Measurements from ENCODE around the gene SPSB1.

DNA sequence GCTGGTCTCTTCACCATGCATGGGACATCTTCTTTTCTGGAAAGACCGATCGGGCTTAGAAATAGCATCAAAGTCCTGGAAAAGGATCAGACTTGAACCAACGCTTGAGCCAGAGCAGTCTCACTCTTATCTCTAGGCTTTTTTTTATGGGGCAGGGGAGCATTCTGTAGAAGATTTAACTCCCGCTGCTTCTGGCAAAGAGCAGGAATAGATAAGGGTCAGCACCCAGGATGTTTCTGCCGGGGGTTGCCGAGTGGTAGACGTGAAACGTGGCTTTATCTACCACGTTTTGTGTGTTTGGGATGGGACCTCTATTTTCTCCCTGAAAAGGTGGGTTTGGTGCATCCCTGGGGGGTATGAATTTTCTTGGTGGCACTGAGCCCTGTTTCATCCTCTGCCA lies 18.8 kb downstream of the SPSB1 start:
- TF ChIP-seq SUZ12 (IDR thresholded peaks at IDR 0.05; ENCODE audit: unreplicated experiment) (no peak), POLR2A (IDR thresholded peaks at IDR 0.05; ENCODE audit: low read depth, low read length) (no peak), RFX5 (IDR thresholded peaks at IDR 0.05; ENCODE audit: low read depth, low read length) (no peak), CHD1 (IDR thresholded peaks at IDR 0.05; ENCODE audit: low read depth, low read length) (no peak), YBX1 (IDR thresholded peaks at IDR 0.05) (no peak), RBBP5 (conservative IDR thresholded peaks at IDR 0.05) (no peak), KDM1A (IDR thresholded peaks at IDR 0.05; ENCODE audit: borderline replicate concordance) (no peak), BRCA1 (IDR thresholded peaks at IDR 0.05; ENCODE audit: low read depth, low read length) (no peak), YY1 (IDR thresholded peaks at IDR 0.05; ENCODE audit: low read depth, low read length) (no peak), BACH1 (IDR thresholded peaks at IDR 0.05; ENCODE audit: borderline replicate concordance) (no peak), ZNF217 (IDR thresholded peaks at IDR 0.05) (no peak)
- TF ChIP-seq, protein P1, sequence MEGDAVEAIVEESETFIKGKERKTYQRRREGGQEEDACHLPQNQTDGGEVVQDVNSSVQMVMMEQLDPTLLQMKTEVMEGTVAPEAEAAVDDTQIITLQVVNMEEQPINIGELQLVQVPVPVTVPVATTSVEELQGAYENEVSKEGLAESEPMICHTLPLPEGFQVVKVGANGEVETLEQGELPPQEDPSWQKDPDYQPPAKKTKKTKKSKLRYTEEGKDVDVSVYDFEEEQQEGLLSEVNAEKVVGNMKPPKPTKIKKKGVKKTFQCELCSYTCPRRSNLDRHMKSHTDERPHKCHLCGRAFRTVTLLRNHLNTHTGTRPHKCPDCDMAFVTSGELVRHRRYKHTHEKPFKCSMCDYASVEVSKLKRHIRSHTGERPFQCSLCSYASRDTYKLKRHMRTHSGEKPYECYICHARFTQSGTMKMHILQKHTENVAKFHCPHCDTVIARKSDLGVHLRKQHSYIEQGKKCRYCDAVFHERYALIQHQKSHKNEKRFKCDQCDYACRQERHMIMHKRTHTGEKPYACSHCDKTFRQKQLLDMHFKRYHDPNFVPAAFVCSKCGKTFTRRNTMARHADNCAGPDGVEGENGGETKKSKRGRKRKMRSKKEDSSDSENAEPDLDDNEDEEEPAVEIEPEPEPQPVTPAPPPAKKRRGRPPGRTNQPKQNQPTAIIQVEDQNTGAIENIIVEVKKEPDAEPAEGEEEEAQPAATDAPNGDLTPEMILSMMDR (IDR thresholded peaks at IDR 0.05 in 2 of 3, conservative IDR thresholded peaks at IDR 0.05 in 1 of 3; ENCODE audit: control insufficient read depth in 2 of 3, extremely low read depth in 1 of 3, insufficient read depth in 1 of 3, low read depth in 3 of 3, low read length in 3 of 3): no peak

Measured in GM12878 (cell line).